ENCODE data around the gene KIAA1217.

KIAA1217 gene

DNA sequence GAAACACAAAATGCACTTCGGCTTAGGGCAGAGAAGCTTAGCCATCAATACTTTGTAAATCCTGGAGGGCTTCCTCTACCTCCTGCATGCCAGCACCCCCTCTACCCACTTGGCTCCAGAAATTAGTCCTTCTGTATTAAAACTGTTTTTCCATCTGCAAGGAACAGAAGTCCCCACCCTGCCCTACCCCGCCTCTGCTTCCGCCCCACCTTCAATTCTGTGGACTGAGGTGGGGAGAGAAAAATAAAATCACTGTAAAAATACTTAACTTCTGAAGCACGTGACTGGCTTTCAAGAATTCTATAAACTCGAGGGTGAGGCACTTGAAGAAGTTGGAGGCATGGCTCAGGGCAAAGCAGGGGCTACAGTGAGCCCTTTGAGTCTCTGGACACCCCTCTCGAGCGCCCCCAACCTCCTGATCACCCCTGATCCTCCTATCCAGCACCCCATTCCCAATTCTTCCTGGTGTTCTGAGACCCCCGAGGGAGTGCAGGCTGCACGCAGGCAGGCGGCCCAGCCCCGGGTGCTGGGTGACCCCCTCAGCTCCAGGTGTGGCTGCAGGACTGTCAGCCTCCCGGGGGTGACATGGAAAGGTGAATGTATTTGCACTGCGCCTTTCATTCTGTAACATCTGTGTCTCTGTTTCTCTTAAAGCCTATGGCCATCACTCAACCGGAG lies 7.3 kb upstream of the KIAA1217 start:
- no peak for DNase-seq (ENCODE audit: insufficient read length, low spot score)
- no peak for FAIRE-seq
- TF ChIP-seq, protein P1, sequence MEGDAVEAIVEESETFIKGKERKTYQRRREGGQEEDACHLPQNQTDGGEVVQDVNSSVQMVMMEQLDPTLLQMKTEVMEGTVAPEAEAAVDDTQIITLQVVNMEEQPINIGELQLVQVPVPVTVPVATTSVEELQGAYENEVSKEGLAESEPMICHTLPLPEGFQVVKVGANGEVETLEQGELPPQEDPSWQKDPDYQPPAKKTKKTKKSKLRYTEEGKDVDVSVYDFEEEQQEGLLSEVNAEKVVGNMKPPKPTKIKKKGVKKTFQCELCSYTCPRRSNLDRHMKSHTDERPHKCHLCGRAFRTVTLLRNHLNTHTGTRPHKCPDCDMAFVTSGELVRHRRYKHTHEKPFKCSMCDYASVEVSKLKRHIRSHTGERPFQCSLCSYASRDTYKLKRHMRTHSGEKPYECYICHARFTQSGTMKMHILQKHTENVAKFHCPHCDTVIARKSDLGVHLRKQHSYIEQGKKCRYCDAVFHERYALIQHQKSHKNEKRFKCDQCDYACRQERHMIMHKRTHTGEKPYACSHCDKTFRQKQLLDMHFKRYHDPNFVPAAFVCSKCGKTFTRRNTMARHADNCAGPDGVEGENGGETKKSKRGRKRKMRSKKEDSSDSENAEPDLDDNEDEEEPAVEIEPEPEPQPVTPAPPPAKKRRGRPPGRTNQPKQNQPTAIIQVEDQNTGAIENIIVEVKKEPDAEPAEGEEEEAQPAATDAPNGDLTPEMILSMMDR (IDR thresholded peaks at IDR 0.05; ENCODE audit: insufficient read depth, missing control alignments), result no peak

DNA sequence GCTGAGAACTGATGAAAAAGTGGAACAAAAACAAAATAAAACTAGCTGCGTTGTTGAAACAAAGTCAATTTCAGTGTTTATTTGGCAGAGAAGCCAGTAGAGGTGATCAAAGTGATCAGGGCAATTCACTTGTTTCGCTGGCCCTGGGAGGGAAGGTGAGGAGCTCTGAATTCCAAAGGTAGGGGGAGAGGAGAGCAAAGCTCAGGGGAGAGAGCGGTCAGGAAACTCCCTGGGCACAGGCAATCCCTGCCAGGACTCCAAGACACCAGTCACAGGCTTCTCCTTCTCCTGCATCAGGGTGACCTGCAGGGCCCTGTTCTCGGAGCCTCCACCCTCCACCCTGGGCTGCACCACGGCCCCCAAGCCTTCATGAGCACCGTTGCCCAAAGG lies 6.8 kb upstream of the KIAA1217 start:
- DNase-seq (ENCODE audit: insufficient read length, low spot score) (no peak), FAIRE-seq (no peak)
- TF ChIP-seq, protein P1 (IDR thresholded peaks at IDR 0.05; ENCODE audit: insufficient read depth, missing control alignments), result no peak

DNA sequence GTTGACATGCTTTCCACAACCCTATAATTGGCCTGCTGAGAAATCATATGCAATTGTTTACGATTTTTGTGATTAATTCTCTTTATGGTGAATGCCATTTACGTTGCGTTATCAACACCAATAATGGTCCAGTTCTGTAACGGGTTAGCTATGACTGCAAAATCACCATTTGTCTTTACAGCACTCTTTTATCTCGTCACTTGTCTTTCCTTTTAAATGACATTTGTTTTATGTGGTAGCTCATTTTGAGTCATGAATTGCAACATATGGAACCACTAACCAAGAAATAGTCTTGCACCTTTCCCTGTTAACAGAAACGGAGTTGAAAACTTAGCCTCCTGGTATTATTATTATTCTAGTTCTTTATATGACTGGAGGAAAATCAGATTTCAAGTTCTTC lies 3.1 kb upstream of the KIAA1217 start:
- FAIRE-seq (peak; percentile 11), DNase-seq (ENCODE audit: insufficient read length, low spot score) (no peak)

DNA sequence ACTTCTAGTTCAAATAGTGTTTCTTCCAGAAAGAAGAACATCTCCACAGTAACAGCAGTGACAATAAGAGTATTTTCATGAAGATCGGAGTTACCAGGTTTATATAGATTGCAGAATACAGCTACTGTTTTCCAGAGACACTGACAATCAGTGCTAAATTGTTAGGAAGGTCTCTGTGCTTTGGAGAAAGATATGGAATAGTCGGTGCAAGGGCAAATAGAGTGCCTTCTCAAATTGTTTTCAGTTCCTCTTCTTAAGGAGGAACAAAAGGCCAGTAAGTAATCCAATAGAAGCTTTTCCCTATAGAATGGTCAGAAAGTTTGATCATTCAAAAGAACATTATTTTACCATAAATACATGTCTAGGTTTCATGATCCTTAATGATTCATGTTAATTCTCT lies 2.6 kb upstream of the KIAA1217 start:
- TF ChIP-seq, protein P1 (IDR thresholded peaks at IDR 0.05; ENCODE audit: insufficient read depth, missing control alignments), result no peak
- DNase-seq (ENCODE audit: insufficient read length, low spot score) (no peak), FAIRE-seq (no peak)

More for the DNA sequence above, 3.1 kb upstream of the KIAA1217 start:
- TF ChIP-seq, protein P1 (IDR thresholded peaks at IDR 0.05; ENCODE audit: insufficient read depth, missing control alignments), result no peak

DNA sequence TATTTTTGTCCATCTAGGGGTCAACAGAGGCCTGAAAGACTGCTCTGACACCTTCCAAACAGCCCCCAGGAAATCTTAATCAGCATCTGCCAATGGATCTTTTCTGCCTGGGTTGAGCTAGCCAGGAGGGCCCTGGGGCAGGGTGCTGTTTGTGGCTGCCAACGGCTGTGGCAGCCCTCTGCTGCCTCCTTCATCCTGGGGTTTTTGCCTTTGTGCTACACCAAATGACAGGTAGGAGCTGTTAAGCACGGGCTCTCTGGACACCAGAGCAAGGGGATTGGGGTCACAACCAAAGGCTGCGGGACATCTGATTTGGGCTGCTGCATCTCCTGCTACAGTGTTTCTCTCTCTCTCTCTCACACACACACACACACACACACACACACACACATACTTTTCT lies 2.0 kb upstream of the KIAA1217 start:
- FAIRE-seq (no peak), DNase-seq (ENCODE audit: insufficient read length, low spot score) (no peak)
- TF ChIP-seq, protein P1 (IDR thresholded peaks at IDR 0.05; ENCODE audit: insufficient read depth, missing control alignments), result no peak

DNA sequence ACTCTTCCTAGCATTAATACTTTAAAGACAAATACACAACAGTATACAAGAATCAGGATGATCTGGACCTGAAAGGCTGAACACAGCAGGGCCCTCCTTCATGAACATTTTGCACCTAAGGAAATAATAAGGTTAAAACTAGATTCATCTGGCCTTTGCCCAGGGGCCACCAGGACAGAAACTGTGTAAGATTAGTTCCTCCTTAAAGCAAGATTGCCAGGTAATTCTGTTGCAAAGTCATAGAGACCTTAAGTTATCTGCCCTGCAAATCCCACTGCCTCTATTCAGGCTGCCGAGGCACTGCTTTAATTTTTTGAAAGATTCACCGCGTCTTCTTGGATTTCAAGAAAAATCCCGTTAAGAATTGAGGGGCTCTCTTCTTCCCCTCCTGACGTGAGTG lies 1.6 kb upstream of the KIAA1217 start:
- FAIRE-seq (no peak), DNase-seq (ENCODE audit: insufficient read length, low spot score) (no peak)
- TF ChIP-seq, protein P1 (IDR thresholded peaks at IDR 0.05; ENCODE audit: insufficient read depth, missing control alignments), result no peak

DNA sequence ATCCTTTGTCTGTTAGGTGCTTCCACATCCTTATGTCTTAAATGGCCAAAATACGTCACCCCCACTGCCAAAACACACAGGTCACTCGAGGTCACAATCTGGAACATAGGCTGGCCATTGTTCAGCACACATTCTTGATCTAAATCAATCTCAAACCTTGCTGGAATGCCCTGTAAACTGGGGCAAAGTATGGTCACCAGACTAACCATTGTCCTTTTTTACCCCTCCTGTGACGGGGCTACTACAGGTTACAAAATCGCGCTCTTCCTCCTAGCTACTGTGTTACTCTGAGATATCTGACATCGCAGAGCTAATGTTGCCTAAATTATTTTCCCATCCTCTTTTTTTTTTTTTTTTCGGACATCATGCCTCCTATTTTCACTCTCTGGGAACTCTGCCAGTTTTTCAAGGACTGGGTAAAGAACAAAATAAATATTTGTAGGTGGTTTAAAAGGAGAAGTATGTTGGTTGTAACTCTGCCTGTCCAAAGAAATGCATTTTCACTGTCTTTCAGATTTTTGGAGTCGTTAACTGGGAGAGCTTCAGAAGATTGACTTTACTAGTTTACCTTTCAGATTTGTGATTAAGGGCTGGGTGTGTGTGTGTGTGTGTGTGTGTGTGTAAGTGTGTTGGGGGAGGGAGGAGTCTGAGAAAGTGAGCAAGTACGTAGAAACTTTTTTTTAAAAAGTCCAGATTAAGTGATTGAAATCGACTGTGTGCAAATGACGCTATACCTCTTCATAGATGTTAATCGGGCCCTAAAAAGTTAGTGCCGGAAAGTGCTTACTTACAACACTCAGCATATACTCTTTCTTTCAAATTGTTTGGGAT lies 942 bp upstream of the KIAA1217 start:
- FAIRE-seq (no peak), DNase-seq (ENCODE audit: insufficient read length, low spot score) (no peak)
- TF ChIP-seq, protein P1 (IDR thresholded peaks at IDR 0.05; ENCODE audit: insufficient read depth, missing control alignments), result no peak
